Thyroid gland (tissue), 4 donors: ENCODE results near the gene VGLL4.

Experiments
- POLR2A ChIP-seq, 2 donors: fragments of 450-650 bp; IDR thresholded peaks; one replicate each; pipeline ENCODE4 v1.6.1; 2017; ENCODE audit warnings: antibody characterized with exemption in 2 of 2, mild to moderate bottlenecking in 2 of 2, moderate library complexity in 1 of 2
- TF ChIP-seq, protein P1 (sequence below), 6 experiments: fragments of 200-600 bp in 3 of 6; fragments of 450-650 bp in 3 of 6; sonication (generic) in 3 of 6; IDR thresholded peaks; one replicate each; pipeline ENCODE4 v1.5.1; 2016 to 2019; ENCODE audit warnings: antibody characterized with exemption in 6 of 6, mild to moderate bottlenecking in 2 of 6, inconsistent platforms in 1 of 6, moderate library complexity in 1 of 6

- no peak for TF ChIP-seq POLR2A (IDR thresholded peaks at IDR 0.05)
- TF ChIP-seq, protein P1, sequence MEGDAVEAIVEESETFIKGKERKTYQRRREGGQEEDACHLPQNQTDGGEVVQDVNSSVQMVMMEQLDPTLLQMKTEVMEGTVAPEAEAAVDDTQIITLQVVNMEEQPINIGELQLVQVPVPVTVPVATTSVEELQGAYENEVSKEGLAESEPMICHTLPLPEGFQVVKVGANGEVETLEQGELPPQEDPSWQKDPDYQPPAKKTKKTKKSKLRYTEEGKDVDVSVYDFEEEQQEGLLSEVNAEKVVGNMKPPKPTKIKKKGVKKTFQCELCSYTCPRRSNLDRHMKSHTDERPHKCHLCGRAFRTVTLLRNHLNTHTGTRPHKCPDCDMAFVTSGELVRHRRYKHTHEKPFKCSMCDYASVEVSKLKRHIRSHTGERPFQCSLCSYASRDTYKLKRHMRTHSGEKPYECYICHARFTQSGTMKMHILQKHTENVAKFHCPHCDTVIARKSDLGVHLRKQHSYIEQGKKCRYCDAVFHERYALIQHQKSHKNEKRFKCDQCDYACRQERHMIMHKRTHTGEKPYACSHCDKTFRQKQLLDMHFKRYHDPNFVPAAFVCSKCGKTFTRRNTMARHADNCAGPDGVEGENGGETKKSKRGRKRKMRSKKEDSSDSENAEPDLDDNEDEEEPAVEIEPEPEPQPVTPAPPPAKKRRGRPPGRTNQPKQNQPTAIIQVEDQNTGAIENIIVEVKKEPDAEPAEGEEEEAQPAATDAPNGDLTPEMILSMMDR (IDR thresholded peaks at IDR 0.05): no peak
Measured at GRCh38 chr3:11631820-11632219, 11.9 kb downstream of the VGLL4 start.
